Fibroblast of villous mesenchyme (primary cell): ENCODE data around the gene STRAP. TPM values are rescaled to one million over a fixed set of nuclear protein-coding genes. Genes with fewer than 3 reads are reported as not detected.

ENCODE experiments used
- DNase-seq: peaks from one replicate; pipeline ENCODE4 v3.0.0-alpha.2; 2010; ENCODE audit warnings: low read depth
- H3K4me3 ChIP-seq: 2 replicates; pipeline ENCODE4 v1.5.1; 2011; ENCODE audit warnings: low read depth, mild to moderate bottlenecking, low read length
- total RNA-seq: library from RNA; depleted of rRNA; stranded (reverse); fragments of >200 nt; gene quantifications from 2 replicates; pipeline ENCODE4 v1.2.3, GENCODE V29; 2012
- TF ChIP-seq, protein P1 (sequence below): IDR thresholded peaks from 2 replicates; pipeline ENCODE4 v1.5.1; 2012; ENCODE audit warnings: low read depth, mild to moderate bottlenecking, low read length; ENCODE audit not compliant: insufficient read depth

Gene STRAP
- total RNA-seq, 1 donor: 93.3 TPM

DNA sequence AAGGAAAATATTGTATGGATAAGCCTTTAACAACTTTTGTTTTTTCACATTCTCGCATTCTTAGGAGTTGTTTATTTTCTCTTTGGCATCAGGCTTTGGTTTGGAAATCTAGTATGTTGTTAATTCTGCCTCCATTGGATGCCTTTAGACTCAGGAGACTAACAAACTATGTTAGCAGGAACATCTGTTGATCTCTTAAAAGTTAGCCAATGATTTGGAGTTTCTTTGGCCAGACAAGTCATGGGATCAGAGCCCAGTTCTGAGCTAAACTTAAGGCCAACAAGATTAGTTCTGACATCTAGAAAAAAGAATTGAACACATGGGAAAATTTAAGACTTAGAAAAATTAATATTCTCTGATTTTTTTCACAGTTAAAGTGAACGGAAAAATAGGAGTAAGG is 35.3 kb upstream of the STRAP start:
- TF ChIP-seq, protein P1, sequence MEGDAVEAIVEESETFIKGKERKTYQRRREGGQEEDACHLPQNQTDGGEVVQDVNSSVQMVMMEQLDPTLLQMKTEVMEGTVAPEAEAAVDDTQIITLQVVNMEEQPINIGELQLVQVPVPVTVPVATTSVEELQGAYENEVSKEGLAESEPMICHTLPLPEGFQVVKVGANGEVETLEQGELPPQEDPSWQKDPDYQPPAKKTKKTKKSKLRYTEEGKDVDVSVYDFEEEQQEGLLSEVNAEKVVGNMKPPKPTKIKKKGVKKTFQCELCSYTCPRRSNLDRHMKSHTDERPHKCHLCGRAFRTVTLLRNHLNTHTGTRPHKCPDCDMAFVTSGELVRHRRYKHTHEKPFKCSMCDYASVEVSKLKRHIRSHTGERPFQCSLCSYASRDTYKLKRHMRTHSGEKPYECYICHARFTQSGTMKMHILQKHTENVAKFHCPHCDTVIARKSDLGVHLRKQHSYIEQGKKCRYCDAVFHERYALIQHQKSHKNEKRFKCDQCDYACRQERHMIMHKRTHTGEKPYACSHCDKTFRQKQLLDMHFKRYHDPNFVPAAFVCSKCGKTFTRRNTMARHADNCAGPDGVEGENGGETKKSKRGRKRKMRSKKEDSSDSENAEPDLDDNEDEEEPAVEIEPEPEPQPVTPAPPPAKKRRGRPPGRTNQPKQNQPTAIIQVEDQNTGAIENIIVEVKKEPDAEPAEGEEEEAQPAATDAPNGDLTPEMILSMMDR: no peak
- H3K4me3 ChIP-seq: no peak overlapping the region
- DNase-seq: peak; percentile 72

DNA sequence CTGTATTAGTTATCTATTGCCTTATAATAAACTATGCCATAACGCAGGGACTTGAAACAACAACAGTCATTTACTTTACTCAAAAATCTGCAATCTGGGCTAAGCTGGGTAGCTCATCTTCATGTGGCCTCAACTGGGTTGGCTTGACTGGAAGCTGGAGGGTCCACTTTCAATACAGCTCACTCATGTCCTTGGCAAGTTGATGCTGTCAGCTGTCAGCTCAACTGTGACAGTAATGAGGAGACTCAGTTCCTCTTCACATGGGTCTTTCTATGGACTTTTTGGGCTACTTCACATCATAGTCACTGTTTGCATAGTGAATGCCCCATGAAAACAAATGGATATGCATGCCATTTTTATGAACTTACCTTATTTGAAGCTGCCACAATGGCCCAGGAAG is 33.6 kb upstream of the STRAP start:
- H3K4me3 ChIP-seq: no peak overlapping the region
- no peak for DNase-seq
- TF ChIP-seq, protein P1: no peak

DNA sequence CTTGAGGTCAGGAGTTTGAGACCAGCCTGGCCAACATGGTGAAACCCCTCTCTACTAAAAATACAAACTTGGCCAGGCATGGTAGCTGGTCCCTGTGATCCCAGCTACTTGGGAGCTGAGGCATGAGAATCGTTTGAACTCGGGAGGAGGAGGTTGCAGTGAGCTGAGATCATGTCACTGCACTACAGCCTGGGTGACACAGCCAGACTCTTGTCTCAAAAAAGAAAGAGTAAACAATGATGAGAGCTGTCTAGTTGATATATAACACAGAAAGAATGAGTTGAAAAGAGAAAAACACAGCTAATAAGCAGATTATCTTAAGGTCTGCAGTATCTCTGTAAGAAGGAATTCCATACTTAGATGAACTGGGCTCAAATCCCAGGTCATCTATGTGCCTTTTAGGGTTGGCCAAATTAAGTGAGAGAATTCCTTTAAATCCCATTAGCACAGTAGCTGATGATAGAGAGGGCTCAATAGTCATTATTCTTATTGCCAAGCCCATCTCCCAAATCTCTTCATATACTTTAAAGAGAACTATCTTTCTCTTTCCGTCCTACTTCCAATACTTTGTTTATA is 31.1 kb upstream of the STRAP start:
- no peak overlapping the region for H3K4me3 ChIP-seq
- DNase-seq: peak; percentile 12
- TF ChIP-seq, protein P1: no peak

DNA sequence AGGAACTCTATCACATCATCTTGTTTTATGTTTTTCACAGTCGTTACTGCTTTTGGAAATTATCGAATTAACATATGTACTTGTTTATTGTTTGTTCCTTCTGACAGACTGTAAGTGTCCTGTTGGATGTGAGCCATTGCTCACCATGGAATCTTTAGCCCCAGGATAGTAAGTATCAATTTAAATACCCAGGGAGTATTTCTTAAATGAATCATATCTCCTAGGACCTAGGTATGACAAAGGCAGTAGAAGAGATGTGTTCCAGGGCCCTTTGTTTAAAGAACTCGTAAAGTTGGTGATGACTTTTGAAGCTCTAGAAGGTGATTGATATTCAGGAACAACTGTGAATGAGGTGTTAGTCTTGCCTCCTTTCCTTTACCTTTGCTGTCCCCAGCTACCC is 30.3 kb upstream of the STRAP start:
- no peak overlapping the region for H3K4me3 ChIP-seq
- peak; percentile 9 for DNase-seq
- TF ChIP-seq, protein P1: no peak

DNA sequence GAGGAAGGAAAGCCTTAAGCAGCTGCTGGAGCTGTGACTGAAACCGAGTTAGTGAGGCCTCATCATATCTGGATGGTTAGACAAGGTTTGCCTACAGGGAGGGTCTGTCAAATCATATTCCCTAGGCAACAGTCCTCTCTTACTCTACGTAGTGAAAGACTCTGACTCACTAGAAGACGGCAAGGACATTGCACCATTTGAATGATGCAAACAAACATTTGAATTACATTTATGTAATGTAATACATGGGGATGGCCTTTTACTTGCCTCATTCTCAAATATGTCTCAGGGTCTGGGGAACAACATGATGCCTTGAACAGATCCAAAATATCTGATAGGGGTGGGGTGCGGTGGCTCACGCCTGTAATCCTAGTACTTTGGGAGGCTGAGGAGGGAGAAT is 29.8 kb upstream of the STRAP start:
- peak; percentile 86 for DNase-seq
- H3K4me3 ChIP-seq: no peak overlapping the region

DNA sequence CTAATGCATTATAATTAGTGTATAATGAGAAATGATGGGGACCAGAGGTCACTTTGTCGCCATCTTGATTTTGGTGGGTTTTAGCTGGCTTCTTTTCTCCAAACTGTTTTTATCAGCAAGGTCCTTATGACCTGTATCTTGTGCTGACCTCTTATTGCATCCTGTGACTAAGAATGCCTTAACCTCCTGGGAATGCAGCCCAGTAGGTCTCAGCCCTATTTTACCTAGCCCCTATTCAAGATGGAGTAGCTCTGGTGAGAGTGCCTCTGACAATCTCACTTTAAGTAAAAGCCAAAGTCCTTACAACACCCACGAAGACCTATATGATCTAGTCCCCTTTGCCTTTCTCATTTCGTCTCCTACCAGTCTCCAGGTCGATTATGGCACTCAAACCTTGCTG is 28.3 kb upstream of the STRAP start:
- H3K4me3 ChIP-seq: no peak overlapping the region
- DNase-seq: no peak
- TF ChIP-seq, protein P1: no peak

More for the DNA sequence above, 29.8 kb upstream of the STRAP start:
- TF ChIP-seq, protein P1: no peak

DNA sequence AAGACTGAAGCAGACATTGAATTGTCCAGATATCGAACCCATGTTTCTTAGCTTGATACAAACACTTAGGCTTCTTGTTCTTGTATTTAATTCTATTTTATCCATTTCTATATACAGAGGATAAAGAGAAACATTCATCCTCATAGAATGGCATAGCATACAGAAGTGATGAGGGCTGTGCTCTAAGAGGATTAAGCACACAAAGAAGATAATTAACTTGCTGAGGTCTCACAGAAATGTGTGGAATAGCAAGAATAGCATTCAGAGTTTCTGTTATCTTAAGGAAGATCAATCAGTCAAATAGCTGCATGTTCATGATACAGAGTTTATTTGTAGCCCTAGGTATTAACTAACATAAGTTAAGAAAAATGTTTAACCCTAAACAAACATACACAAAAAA is 27.3 kb upstream of the STRAP start:
- TF ChIP-seq, protein P1: no peak
- no peak for DNase-seq
- no peak overlapping the region for H3K4me3 ChIP-seq
